K562 (cell line): ENCODE results near the gene ZKSCAN5. TPM values are rescaled to one million over a fixed set of nuclear protein-coding genes. Genes with fewer than 3 reads are reported as not detected.

Experiments
- ATAC-seq: fragments of 200-7000 bp; cut with Tn5 transposase; 3 replicates; pipeline ENCODE4 v1.9.1; 2020; ENCODE audit warnings: moderate library complexity
- BruUV-seq: library from RNA; stranded (reverse); fragments of 400-500 nt; replicated peaks from 2 replicates; lab custom pipeline; 2021; lab: Mats Ljungman, UMichigan
- CTCF ChIA-PET: fragments of 300-600 bp; formaldehyde crosslinking; extraction: SDS; loops from one replicate; lab custom pipeline; 2021; ENCODE audit warnings: low intra/inter-chr PET ratio; lab: Yijun Ruan, JAX
- POLR2A ChIA-PET: fragments of 300-600, 350-650 bp; sonication (Branson Sonifier 250); formaldehyde crosslinking; extraction: SDS; loops from one replicate; lab custom pipeline; 2021; ENCODE audit warnings: antibody characterized with exemption, inconsistent platforms; lab: Yijun Ruan, JAX
- DNase-seq, 4 experiments: peaks; one replicate each; pipeline versions ENCODE4 v3.0.0 to v3.0.0-alpha.2; 2011 to 2018; ENCODE audit warnings: low spot score in 3 of 4, mixed read lengths in 3 of 4; ENCODE audit errors: extremely low read depth in 1 of 4
- FAIRE-seq: peaks from 2 replicates; lab custom pipeline; 2011; peaks lifted over from hg19 to GRCh38; lab: Jason Lieb, UNC
- H2AFZ ChIP-seq: 2 replicates; pipeline ENCODE4 v1.6.0; 2011; ENCODE audit warnings: low read depth, low read length, control low read depth, inconsistent platforms
- H3K27ac ChIP-seq: fragments of 200-600 bp; 3 replicates; pipeline ENCODE4 v1.8.0; 2011; ENCODE audit warnings: low read depth, mild to moderate bottlenecking, control low read depth, inconsistent platforms, low read length, moderate library complexity, mixed read lengths; ENCODE audit errors: extremely low read depth
- H3K27me3 ChIP-seq, 2 experiments: fragments of 300-600 bp in 1 of 2; 2 replicates in 1 of 2; 3 replicates in 1 of 2; pipeline versions ENCODE4 v1.6.0 to v1.8.0; 2011; ENCODE audit warnings: inconsistent platforms in 2 of 2, low read length in 2 of 2, mild to moderate bottlenecking in 1 of 2, mixed read lengths in 1 of 2, moderate library complexity in 1 of 2; ENCODE audit not compliant: control insufficient read depth in 2 of 2, insufficient read depth in 2 of 2
- H3K36me3 ChIP-seq: fragments of 300-600 bp; 3 replicates; pipeline ENCODE4 v1.8.0; 2011; ENCODE audit warnings: mild to moderate bottlenecking, low read length, inconsistent platforms; ENCODE audit not compliant: control insufficient read depth, insufficient read depth
- H3K4me1 ChIP-seq, 2 experiments: fragments of 200-600 bp in 1 of 2; replicated peaks in 1 of 2; 2 replicates in 1 of 2; 3 replicates in 1 of 2; pipeline versions ENCODE4 v1.5.1 to v1.8.0; 2011; ENCODE audit warnings: inconsistent platforms in 2 of 2, low read length in 2 of 2, mild to moderate bottlenecking in 1 of 2, mixed read lengths in 1 of 2, moderate library complexity in 1 of 2; ENCODE audit not compliant: control insufficient read depth in 2 of 2, insufficient read depth in 2 of 2
- H3K4me2 ChIP-seq: 2 replicates; pipeline ENCODE4 v1.6.1; 2011; ENCODE audit warnings: low read length, control low read depth, inconsistent platforms, mixed read lengths; ENCODE audit not compliant: insufficient read depth
- H3K4me3 ChIP-seq: fragments of 200-600 bp; sonication (generic), shearing (Covaris generic); 2 replicates; pipeline ENCODE4 v1.5.1; 2016; ENCODE audit warnings: control low read depth, inconsistent platforms
- H3K79me2 ChIP-seq: fragments of 200-600 bp; 3 replicates; pipeline ENCODE4 v1.8.0; 2011; ENCODE audit warnings: low read length, inconsistent platforms; ENCODE audit not compliant: control insufficient read depth, insufficient read depth
- H3K9ac ChIP-seq, 2 experiments: 2 replicates each; pipeline versions ENCODE4 v1.6.0 to v1.6.1; 2011; ENCODE audit warnings: low read depth in 2 of 2, low read length in 2 of 2, control low read depth in 1 of 2, inconsistent platforms in 1 of 2, mild to moderate bottlenecking in 1 of 2, mixed read lengths in 1 of 2; ENCODE audit not compliant: insufficient read depth in 1 of 2
- H3K9me1 ChIP-seq: one replicate; pipeline ENCODE4 v1.6.0; 2011; ENCODE audit warnings: inconsistent platforms, mild to moderate bottlenecking, low read length, moderate library complexity; ENCODE audit not compliant: control insufficient read depth, insufficient read depth
- H3K9me3 ChIP-seq: replicated peaks from 2 replicates; pipeline ENCODE4 v1.5.1; 2011; ENCODE audit warnings: low read depth, low read length, inconsistent platforms; ENCODE audit not compliant: control insufficient read depth, insufficient read depth
- H4K20me1 ChIP-seq: replicated peaks from 2 replicates; pipeline ENCODE4 v1.6.1; 2011; ENCODE audit warnings: low read length, inconsistent platforms, mixed read lengths; ENCODE audit not compliant: control insufficient read depth, insufficient read depth
- CHD4 ChIP-seq: fragments of 200-600 bp; sonication (generic); IDR thresholded peaks from 3 replicates; pipeline ENCODE4 v1.6.1; 2012; ENCODE audit warnings: low read depth, mild to moderate bottlenecking, mixed read lengths, low read length, inconsistent platforms; ENCODE audit not compliant: insufficient read depth, insufficient replicate concordance, poor library complexity, severe bottlenecking
- JUND ChIP-seq, 2 experiments: IDR thresholded peaks; 2 replicates in 1 of 2; 3 replicates in 1 of 2; pipeline ENCODE4 v1.6.1; 2011; ENCODE audit warnings: borderline replicate concordance in 2 of 2, low read depth in 2 of 2, low read length in 2 of 2, improper control_type of control experiment in 1 of 2, missing biosample characterization in 1 of 2, missing genetic modification characterization in 1 of 2, missing genetic modification reagents in 1 of 2
- MYNN ChIP-seq, 2 experiments: sonication (generic); formaldehyde crosslinking in 1 of 2; IDR thresholded peaks; 2 replicates each; pipeline versions ENCODE4 v1.5.0 to v1.6.1; 2016 to 2020; ENCODE audit warnings: antibody characterized with exemption in 1 of 2, missing genetic modification reagents in 1 of 2
- POLR2G ChIP-seq: fragments of 200-400 bp; formaldehyde crosslinking; IDR thresholded peaks from 2 replicates; pipeline ENCODE4 v1.6.1; 2017; ENCODE audit warnings: low read depth, mild to moderate bottlenecking, antibody characterized with exemption, low read length, moderate library complexity
- PTTG1 ChIP-seq: fragments of 450-650 bp; IDR thresholded peaks from 2 replicates; pipeline ENCODE4 v1.6.1; 2016; ENCODE audit warnings: low read depth, mild to moderate bottlenecking, missing genetic modification characterization, missing compliant biosample characterization
- RBM22 ChIP-seq: fragments of 200-400 bp; formaldehyde crosslinking; IDR thresholded peaks from 2 replicates; pipeline ENCODE4 v1.6.1; 2018; ENCODE audit warnings: low read length, low read depth; ENCODE audit not compliant: poor library complexity, severe bottlenecking
- STAG1 ChIP-seq: sonication (generic); formaldehyde crosslinking; IDR thresholded peaks from 2 replicates; pipeline ENCODE4 v1.5.0; 2020; ENCODE audit warnings: missing genetic modification reagents, borderline replicate concordance
- SUPT5H ChIP-seq: fragments of 450-650 bp; IDR thresholded peaks from 2 replicates; pipeline ENCODE4 v1.6.1; 2016
- ZNF644 ChIP-seq: fragments of 200-800 bp; sonication (Bioruptor generic); IDR thresholded peaks from 2 replicates; pipeline ENCODE4 v1.6.1; 2016; ENCODE audit warnings: low read depth, missing genetic modification characterization, missing compliant biosample characterization
- WGBS: fragments of 100-300 bp; shearing (Covaris generic); methylation state at CpG from one replicate; pipeline ENCODE4 v1.1.6; 2016; ENCODE audit warnings: low coverage, mixed read lengths; ENCODE audit not compliant: insufficient coverage; ENCODE audit errors: missing lambda C conversion rate; 5-methylcytosine and 5-hydroxymethylcytosine counted together
- in situ Hi-C: fragments of 300-500 bp; cut with MboI; formaldehyde crosslinking; loops from 4 replicates; pipeline ENCODE4 v1.15.0; 2018; ENCODE audit warnings: inconsistent platforms, mixed read lengths
- intact Hi-C: fragments of 100-400 bp; cut with micrococcal nuclease; formaldehyde crosslinking; loops from 2 replicates; pipeline ENCODE4 v1.14.2; 2022
- polyA plus RNA-seq, 8 experiments: library from polyadenylated mRNA; depleted of rRNA in 4 of 8; stranded (reverse) in 5 of 8; unstranded in 3 of 8; fragments of >200 nt; fragmentation: Nextera tagmentation in 2 of 8; fragmentation: Illumina TruSeq in 1 of 8; extraction: Ambion mirVana in 2 of 8; extraction: Trizol in 1 of 8; gene quantifications; 2 replicates each; pipeline versions ENCODE4 v1.2.1 to v1.2.3, GENCODE V29; 2011 to 2014; ENCODE audit warnings: inconsistent platforms in 1 of 8, missing spikeins in 1 of 8
- total RNA-seq, 7 experiments: library from RNA; depleted of rRNA in 6 of 7; stranded (reverse); fragments of >200 nt in 6 of 7; fragmentation: Illumina TruSeq in 2 of 7; extraction: Trizol in 2 of 7; gene quantifications; 2 replicates each; pipeline versions ENCODE4 v1.2.1 to v1.2.3, GENCODE V29; 2011 to 2021; ENCODE audit warnings: low replicate concordance in 1 of 7
- TF ChIP-seq, protein P1 (sequence below), 2 experiments: fragments of 450-650 bp; formaldehyde crosslinking in 1 of 2; IDR thresholded peaks; 2 replicates each; pipeline versions ENCODE4 v1.4.0 to v1.6.1; 2014 to 2020; ENCODE audit warnings: mild to moderate bottlenecking in 2 of 2, borderline replicate concordance in 1 of 2, low read depth in 1 of 2
- TF ChIP-seq, protein P2 (sequence below): fragments of 250-450 bp; sonication (Bioruptor Pico); IDR thresholded peaks from 2 replicates; pipeline ENCODE4 v1.9.0; 2021; ENCODE audit warnings: mild to moderate bottlenecking

The ZKSCAN5 gene
- total and polyA plus RNA-seq, 9 of the 15 experiments (the other 6 are each of a cell fraction or from before 2014, with no cell fraction given), result 4.2 to 19.0 (median 15.0) TPM

DNA sequence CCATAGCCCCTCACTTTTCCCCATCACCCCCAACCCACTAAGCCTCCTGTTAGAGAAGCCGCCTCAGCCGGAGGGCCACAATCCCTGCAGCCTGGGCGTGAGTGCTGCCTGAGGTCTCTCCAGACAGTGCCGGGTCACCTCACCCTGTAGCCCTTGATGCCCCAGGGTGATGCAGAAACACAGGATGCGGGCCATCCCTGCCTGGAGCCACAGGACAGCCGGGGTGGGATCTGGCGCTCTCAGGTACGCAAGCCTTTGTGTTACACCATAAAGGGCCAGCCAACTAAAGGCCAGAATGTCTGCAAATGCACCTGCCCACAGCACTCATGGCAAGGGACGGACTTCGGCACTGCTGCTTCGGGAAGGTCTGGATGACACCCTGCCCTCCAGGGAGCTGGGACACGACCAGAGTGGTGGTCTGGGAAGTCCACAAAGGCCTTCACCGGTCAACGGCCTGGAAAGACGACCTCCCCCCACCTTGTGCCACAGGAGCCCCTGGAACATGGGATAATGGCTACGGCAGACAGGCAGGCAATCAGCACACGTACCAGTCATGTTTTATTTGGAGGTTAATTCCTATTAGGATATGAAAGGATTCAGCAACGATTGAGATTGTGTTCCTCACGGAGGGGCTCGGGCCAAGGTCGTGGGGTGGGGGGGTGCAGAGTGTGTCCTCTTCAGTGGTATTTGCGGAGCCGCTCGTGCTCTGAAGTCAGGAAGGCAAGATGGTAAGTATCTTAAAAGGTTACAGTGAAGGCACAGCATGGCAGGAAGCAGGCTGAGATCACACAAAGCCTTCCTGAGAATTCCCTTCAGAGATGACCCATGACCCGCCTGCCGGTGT, 46.6 kb upstream of the ZKSCAN5 start:
- H3K27ac ChIP-seq, result no peak overlapping the region
- DNase-seq (no peak), ATAC-seq (peak; percentile 13), FAIRE-seq (no peak)
- H3K36me3 ChIP-seq, result peaks cover 98% of the 10 kb centered on the region
- H3K4me2 ChIP-seq, result no peak overlapping the region
- in situ Hi-C loops, result no loop called here
- H3K9me3 ChIP-seq, result no peaks in the 10 kb centered on the region
- H4K20me1 ChIP-seq, result peaks cover 60% of the 10 kb centered on the region
- peak overlapping the region in 1 of 2 experiments; percentile 39; a peak in 1 of 4 replicates for H3K9ac ChIP-seq
- H3K79me2 ChIP-seq, result peaks cover 60% of the 10 kb centered on the region
- POLR2A ChIA-PET, result interaction anchor here (0.6 to 2.9 kb wide), 4 partner anchors 7 to 28 kb away, joined by 3 to 28 read pairs (median 6); partner anchors contain the start of genes ATP5MF, CPSF4 and PTCD1
- H3K9me1 ChIP-seq, result no peaks in the 10 kb centered on the region
- H3K4me3 ChIP-seq, result no peak overlapping the region
- H3K27me3 ChIP-seq, result no peaks in the 10 kb centered on the region
- H3K4me1 ChIP-seq, result peaks cover 2 to 23% of the 10 kb centered on the region in 2 experiments; a peak in 3 of 5 replicates
- no TSS peak for BruUV-seq
- CTCF ChIA-PET, result no interaction called here
- intact Hi-C loops, result no loop called here
- H2AFZ ChIP-seq, result no peak overlapping the region
- WGBS, result 88% methylated on average over 26 of the region's 26 CpGs
- TF ChIP-seq STAG1, result no peak
- TF ChIP-seq, protein P1, sequence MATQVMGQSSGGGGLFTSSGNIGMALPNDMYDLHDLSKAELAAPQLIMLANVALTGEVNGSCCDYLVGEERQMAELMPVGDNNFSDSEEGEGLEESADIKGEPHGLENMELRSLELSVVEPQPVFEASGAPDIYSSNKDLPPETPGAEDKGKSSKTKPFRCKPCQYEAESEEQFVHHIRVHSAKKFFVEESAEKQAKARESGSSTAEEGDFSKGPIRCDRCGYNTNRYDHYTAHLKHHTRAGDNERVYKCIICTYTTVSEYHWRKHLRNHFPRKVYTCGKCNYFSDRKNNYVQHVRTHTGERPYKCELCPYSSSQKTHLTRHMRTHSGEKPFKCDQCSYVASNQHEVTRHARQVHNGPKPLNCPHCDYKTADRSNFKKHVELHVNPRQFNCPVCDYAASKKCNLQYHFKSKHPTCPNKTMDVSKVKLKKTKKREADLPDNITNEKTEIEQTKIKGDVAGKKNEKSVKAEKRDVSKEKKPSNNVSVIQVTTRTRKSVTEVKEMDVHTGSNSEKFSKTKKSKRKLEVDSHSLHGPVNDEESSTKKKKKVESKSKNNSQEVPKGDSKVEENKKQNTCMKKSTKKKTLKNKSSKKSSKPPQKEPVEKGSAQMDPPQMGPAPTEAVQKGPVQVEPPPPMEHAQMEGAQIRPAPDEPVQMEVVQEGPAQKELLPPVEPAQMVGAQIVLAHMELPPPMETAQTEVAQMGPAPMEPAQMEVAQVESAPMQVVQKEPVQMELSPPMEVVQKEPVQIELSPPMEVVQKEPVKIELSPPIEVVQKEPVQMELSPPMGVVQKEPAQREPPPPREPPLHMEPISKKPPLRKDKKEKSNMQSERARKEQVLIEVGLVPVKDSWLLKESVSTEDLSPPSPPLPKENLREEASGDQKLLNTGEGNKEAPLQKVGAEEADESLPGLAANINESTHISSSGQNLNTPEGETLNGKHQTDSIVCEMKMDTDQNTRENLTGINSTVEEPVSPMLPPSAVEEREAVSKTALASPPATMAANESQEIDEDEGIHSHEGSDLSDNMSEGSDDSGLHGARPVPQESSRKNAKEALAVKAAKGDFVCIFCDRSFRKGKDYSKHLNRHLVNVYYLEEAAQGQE (IDR thresholded peaks at IDR 0.05; ENCODE audit: borderline replicate concordance), result no peak
- TF ChIP-seq, protein P1 (CRISPR knock-in tag; IDR thresholded peaks at IDR 0.05; ENCODE audit: low read depth), result 0 out of 2 replicates have a peak, but pooled peaks have one; percentile 13
- TF ChIP-seq RBM22, result peak; percentile 84
- peak; percentile 76 for TF ChIP-seq POLR2G
- no peak for TF ChIP-seq ZNF644
- TF ChIP-seq SUPT5H, result peak; percentile 81
- TF ChIP-seq PTTG1, result no peak
- peak; percentile 15; the same call in 1 of the 2 replicates for TF ChIP-seq MYNN (IDR thresholded peaks at IDR 0.05)
- no peak for TF ChIP-seq MYNN (CRISPR knock-in tag; IDR thresholded peaks at IDR 0.05)
- no peak for TF ChIP-seq CHD4
- TF ChIP-seq, protein P2, sequence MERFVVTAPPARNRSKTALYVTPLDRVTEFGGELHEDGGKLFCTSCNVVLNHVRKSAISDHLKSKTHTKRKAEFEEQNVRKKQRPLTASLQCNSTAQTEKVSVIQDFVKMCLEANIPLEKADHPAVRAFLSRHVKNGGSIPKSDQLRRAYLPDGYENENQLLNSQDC (CRISPR knock-in tag), result no peak
- no peak for TF ChIP-seq JUND (IDR thresholded peaks at IDR 0.05; ENCODE audit: borderline replicate concordance, low read depth, low read length)
- TF ChIP-seq JUND (tag; IDR thresholded peaks at IDR 0.05; ENCODE audit: borderline replicate concordance, low read depth, low read length), result no peak
